Central memory CD8-positive, alpha-beta T cell (primary cell): ENCODE data around the gene TGM4.
"Not testable (repeated sequence)": the region's sequence is repeated elsewhere in the genome, so short reads cannot be mapped to it uniquely, and the experiment has no call there.

Source experiments
- ATAC-seq: fragments of 150-1000 bp; cut with Tn5 transposase; replicated peaks from 2 replicates; pipeline ENCODE4 v1.10.0; 2022; ENCODE audit warnings: mild to moderate bottlenecking, moderate FRiP score, moderate number of reproducible peaks; ENCODE audit not compliant: poor library complexity, severe bottlenecking; ENCODE audit errors: extremely low read depth
- DNase-seq, 2 donors: peaks; one replicate each; pipeline ENCODE4 v3.0.0; 2021; ENCODE audit warnings: low spot score in 2 of 2
- H3K27ac Mint-ChIP-seq: one replicate; pipeline ENCODE4 v1.8.0; 2022; ENCODE audit warnings: low read depth, mild to moderate bottlenecking, moderate library complexity, mixed read lengths
- H3K27me3 Mint-ChIP-seq: one replicate; pipeline ENCODE4 v1.8.0; 2022; ENCODE audit warnings: mixed read lengths
- H3K36me3 Mint-ChIP-seq: one replicate; pipeline ENCODE4 v1.8.0; 2022; ENCODE audit warnings: mild to moderate bottlenecking, moderate library complexity, mixed read lengths; ENCODE audit not compliant: insufficient read depth
- H3K4me1 Mint-ChIP-seq: one replicate; pipeline ENCODE4 v1.8.0; 2022; ENCODE audit warnings: mixed read lengths
- H3K4me3 Mint-ChIP-seq: one replicate; pipeline ENCODE4 v1.8.0; 2022; ENCODE audit warnings: mild to moderate bottlenecking, moderate library complexity, mixed read lengths
- H3K9me3 Mint-ChIP-seq: one replicate; pipeline ENCODE4 v1.8.0; 2022; ENCODE audit warnings: mixed read lengths

Gene TGM4

DNA sequence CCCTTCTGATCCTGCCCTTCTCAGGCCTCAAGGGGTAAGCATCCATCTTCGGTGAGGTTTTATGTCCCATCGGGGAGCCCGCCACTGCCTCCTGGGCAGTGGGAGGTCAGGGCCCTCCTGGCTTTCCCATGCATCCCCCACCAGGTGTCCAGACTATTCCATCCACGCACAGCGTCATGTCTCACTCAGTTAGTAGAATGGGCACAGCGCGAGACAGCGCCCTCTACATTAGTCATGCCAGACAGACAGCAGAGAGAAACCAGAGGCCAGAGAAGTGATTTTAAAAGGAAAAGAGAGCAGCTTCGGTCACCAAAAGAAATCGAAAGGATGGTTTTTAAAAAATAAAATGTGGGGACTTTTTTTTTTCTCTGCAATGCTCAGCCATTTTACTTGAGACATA is 51.8 kb downstream of the TGM4 start:
- Mint-ChIP-seq H3K36me3 (peaks cover 20% of the 10 kb centered on the region), H3K27ac (no peak overlapping the region), H3K4me3 (no peak overlapping the region), H3K4me1 (no peaks in the 10 kb centered on the region), H3K27me3 (no peaks in the 10 kb centered on the region), H3K9me3 (no peaks in the 10 kb centered on the region)
- no peak for ATAC-seq
- no peak for DNase-seq

DNA sequence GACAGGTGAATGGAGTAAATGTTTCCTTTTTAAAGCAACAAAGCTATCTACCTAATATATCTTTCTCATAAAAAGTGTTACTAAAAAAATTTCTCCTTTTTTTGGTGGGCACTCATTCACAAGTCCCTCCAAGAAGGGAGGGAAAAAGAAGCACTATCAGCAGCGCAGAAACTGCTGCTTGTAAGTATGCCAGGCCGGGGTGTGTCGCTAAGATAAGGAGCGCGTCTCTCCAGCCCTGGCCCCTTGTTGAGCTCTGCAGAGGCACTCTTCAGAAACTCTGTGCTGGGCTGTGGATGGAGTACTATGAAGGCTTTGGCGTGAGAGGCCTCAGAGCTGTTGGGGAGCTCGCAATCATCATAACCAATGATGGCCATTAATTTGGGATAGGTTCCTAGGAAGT is 52.5 kb downstream of the TGM4 start:
- Mint-ChIP-seq H3K27me3 (no peaks in the 10 kb centered on the region), H3K27ac (no peak overlapping the region), H3K9me3 (no peaks in the 10 kb centered on the region), H3K36me3 (peaks cover 15% of the 10 kb centered on the region), H3K4me1 (no peaks in the 10 kb centered on the region), H3K4me3 (no peak overlapping the region)
- DNase-seq (no peak), ATAC-seq (no peak)

DNA sequence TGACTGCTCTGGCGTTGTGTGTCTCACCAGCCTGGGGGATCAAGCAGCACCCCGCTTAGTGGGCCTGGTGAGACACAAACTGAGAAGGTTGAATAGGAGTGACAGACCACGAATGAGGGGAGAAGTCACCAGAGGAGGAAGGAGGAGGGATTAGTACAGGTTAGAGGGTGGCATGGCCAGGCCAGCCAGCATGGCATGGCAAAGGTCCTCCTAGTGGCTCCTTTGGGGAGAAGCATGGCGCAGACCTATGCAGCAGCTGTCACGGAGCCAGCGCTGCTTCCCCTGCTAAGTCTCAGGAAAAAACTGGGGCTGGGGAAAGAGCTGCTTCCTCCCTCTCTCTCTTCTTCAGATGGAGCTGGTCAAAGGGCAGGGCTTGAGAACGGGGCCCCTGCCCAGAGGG is 53.0 kb downstream of the TGM4 start:
- peaks cover 17% of the 10 kb centered on the region for H3K36me3 Mint-ChIP-seq
- no peaks in the 10 kb centered on the region for H3K27me3 Mint-ChIP-seq
- DNase-seq: no peak
- ATAC-seq: no peak
- H3K4me3 Mint-ChIP-seq: no peak overlapping the region
- H3K4me1 Mint-ChIP-seq: no peaks in the 10 kb centered on the region
- H3K27ac Mint-ChIP-seq: no peak overlapping the region
- H3K9me3 Mint-ChIP-seq: no peaks in the 10 kb centered on the region

DNA sequence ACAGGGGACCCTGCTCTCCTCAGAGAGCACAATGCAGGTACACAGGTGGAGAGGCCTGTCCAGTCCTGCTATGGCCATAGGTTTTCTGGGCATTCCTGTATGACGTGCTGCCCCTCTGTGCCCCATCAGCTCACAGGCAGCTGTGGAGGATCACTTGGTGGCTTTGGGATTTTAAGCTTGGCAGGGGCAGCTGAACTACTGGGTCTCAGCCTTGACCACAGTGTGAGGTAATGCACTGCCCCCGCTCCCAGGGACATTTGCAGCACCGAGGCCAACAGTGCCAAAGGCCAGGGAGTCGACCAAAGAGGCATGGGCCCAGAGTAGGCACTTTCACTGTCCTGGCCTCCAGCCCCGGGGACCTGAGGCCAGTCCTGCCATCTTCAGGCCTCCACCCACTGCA is 55.4 kb downstream of the TGM4 start:
- no peak for ATAC-seq

DNA sequence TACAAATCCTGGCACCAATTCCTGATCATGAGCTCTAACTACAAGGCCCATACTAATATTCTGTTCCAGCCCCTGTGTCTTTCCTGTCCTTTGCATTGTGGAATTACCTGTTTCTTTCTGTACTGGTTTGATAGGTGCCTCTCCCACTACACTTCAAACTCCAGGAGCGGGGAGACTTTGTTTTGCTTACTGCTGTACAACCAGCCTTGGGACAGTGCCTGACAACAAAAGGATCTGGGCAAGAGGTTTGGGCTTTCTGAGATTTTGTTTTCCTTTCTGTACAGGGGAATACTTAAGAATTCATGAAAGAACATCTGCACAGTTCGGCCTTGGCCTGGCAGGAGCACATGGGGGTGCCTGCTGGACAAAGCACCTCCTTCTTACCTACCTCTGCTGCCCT is 56.5 kb downstream of the TGM4 start:
- Mint-ChIP-seq H3K27ac (no peak overlapping the region), H3K27me3 (no peaks in the 10 kb centered on the region), H3K4me3 (no peak overlapping the region)

More for the DNA sequence above, 55.4 kb downstream of the TGM4 start:
- Mint-ChIP-seq H3K27ac (peak overlapping the region; percentile 35), H3K27me3 (no peaks in the 10 kb centered on the region), H3K4me1 (no peaks in the 10 kb centered on the region), H3K36me3 (peaks cover 25% of the 10 kb centered on the region), H3K9me3 (no peaks in the 10 kb centered on the region), H3K4me3 (no peak overlapping the region)
- no peak for DNase-seq

DNA sequence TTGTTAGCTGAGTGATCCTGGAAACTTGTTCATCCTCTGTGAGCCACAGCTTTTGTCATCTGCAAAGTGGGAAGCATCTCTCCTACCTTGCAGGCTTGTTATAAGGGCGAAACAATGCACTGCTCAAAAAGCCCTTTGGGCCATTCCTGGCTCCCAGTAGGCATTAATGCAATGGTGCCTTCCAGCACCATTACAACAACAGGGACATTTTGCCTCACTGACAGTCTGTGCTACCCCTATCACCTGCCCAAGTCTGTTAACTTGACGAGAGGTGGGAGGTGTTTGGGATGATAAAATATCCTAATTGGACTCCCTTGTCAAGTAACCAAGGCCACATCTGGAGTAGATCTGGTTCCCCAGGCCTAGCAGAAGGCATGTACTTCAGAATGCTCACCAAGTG is 57.4 kb downstream of the TGM4 start:
- no peak overlapping the region for H3K27ac Mint-ChIP-seq
- no peaks in the 10 kb centered on the region for H3K27me3 Mint-ChIP-seq
- peaks cover 14% of the 10 kb centered on the region for H3K36me3 Mint-ChIP-seq
- H3K9me3 Mint-ChIP-seq: no peaks in the 10 kb centered on the region
- ATAC-seq: no peak
- H3K4me1 Mint-ChIP-seq: peaks cover 14% of the 10 kb centered on the region
- no peak overlapping the region for H3K4me3 Mint-ChIP-seq
- no peak for DNase-seq

More for the DNA sequence above, 56.5 kb downstream of the TGM4 start:
- no peak for ATAC-seq
- Mint-ChIP-seq H3K4me1 (peaks cover 5% of the 10 kb centered on the region), H3K9me3 (no peaks in the 10 kb centered on the region), H3K36me3 (peaks cover 19% of the 10 kb centered on the region)
- DNase-seq: no peak

- Mint-ChIP-seq H3K4me1 (peaks cover 14% of the 10 kb centered on the region), H3K27me3 (no peaks in the 10 kb centered on the region), H3K4me3 (no peak overlapping the region), H3K9me3 (no peaks in the 10 kb centered on the region), H3K36me3 (peaks cover 17% of the 10 kb centered on the region), H3K27ac (no peak overlapping the region)
- DNase-seq: no peak
- no peak for ATAC-seq
Measured at GRCh38 chr3:44932271-44932670, 57.9 kb downstream of the TGM4 start.

GRCh38 chr3:44932986-44933944 is 58.9 kb downstream of the TGM4 start:
- H3K9me3 Mint-ChIP-seq: no peaks in the 10 kb centered on the region
- DNase-seq (no peak), ATAC-seq (no peak)
- H3K4me3 Mint-ChIP-seq: no peak overlapping the region
- peaks cover 14% of the 10 kb centered on the region for H3K4me1 Mint-ChIP-seq
- no peaks in the 10 kb centered on the region for H3K27me3 Mint-ChIP-seq
- H3K27ac Mint-ChIP-seq: no peak overlapping the region
- H3K36me3 Mint-ChIP-seq: peaks cover 26% of the 10 kb centered on the region

- H3K4me1 Mint-ChIP-seq: peaks cover 23% of the 10 kb centered on the region
- peaks cover 42% of the 10 kb centered on the region for H3K36me3 Mint-ChIP-seq
- H3K27me3 Mint-ChIP-seq: no peaks in the 10 kb centered on the region
- H3K4me3 Mint-ChIP-seq: no peak overlapping the region
- peak overlapping the region; percentile 42 for H3K27ac Mint-ChIP-seq
- H3K9me3 Mint-ChIP-seq: no peaks in the 10 kb centered on the region
- DNase-seq (no peak), ATAC-seq (no peak)
Measured at GRCh38 chr3:44939581-44940036, 65.2 kb downstream of the TGM4 start.

- Mint-ChIP-seq H3K4me3 (no peak overlapping the region), H3K27ac (no peak overlapping the region), H3K27me3 (no peaks in the 10 kb centered on the region), H3K4me1 (peaks cover 15% of the 10 kb centered on the region), H3K36me3 (peaks cover 37% of the 10 kb centered on the region), H3K9me3 (no peaks in the 10 kb centered on the region)
- no peak for DNase-seq
- no peak for ATAC-seq
Measured at GRCh38 chr3:44942202-44942921, 68.0 kb downstream of the TGM4 start.

DNA sequence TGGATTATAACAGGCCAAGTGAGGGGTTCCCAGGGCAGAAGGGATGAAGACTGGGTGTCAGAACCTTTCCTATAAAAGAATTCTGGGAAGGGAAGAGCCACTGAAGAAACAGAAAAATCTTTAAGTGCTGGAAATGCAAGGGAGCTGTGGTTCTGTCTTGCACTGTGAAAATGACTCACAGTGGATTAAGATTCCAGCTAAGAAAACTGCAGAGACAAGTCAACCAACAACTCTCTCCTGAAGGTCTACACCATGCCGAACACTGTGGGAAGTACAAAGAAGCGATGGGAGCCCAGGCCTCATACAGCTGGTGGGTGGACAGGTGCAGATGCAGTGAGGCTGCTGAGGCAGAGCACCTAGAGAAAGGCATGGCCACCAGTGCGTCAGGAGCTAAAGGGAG is 73.8 kb downstream of the TGM4 start:
- Mint-ChIP-seq H3K9me3 (no peaks in the 10 kb centered on the region), H3K4me3 (no peak overlapping the region), H3K4me1 (peaks cover 34% of the 10 kb centered on the region), H3K27ac (no peak overlapping the region), H3K27me3 (no peaks in the 10 kb centered on the region), H3K36me3 (peaks cover 15% of the 10 kb centered on the region)
- ATAC-seq: no peak
- DNase-seq: no peak

DNA sequence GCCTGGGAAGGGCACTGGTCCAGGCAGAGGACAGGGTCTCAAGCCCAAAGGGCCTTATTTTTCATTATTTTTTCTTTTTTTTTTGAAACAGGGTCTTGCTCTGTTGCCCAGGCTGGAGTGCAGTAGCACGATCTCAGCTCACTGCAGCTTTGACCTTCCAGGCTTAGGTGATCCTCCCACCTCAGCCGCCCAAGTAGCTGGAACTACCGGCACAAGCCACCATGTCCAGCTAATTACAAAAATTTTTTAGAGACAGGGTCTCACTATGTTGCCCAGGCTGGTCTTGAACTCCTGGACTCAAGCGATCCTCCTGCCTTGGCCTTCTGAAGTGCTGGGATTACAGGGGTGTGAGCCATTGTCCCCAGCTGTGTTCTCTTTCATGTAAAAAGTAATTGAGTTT is 75.4 kb downstream of the TGM4 start:
- not testable (repeated sequence) for ATAC-seq, H3K27me3 Mint-ChIP-seq, DNase-seq, H3K9me3 Mint-ChIP-seq, H3K36me3 Mint-ChIP-seq, H3K4me3 Mint-ChIP-seq, H3K27ac Mint-ChIP-seq
- peaks cover 38% of the 10 kb centered on the region for H3K4me1 Mint-ChIP-seq

GRCh38 chr3:44950275-44950734 is 75.9 kb downstream of the TGM4 start:
- Mint-ChIP-seq H3K4me1 (peaks cover 40% of the 10 kb centered on the region), H3K9me3 (no peaks in the 10 kb centered on the region), H3K4me3 (no peak overlapping the region), H3K27me3 (no peaks in the 10 kb centered on the region), H3K36me3 (peaks cover 7% of the 10 kb centered on the region), H3K27ac (peak overlapping the region; percentile 14)
- ATAC-seq: no peak
- no peak for DNase-seq
